HG02571 (cell line): ENCODE results near the gene RNU6-7.

ENCODE experiments used
- ATAC-seq: cut with Tn5 transposase; IDR thresholded peaks from one replicate; pipeline ENCODE4 v1.9.1; 2021; ENCODE audit warnings: mild to moderate bottlenecking, moderate library complexity; ENCODE audit not compliant: unreplicated experiment

The RNU6-7 gene

GRCh38 chr14:32201816-32202490, at the start of gene RNU6-7:
RNU6-7 (plus strand) TSS chr14:32202045.
- ATAC-seq: no peak

- no peak for ATAC-seq
Observed at GRCh38 chr14:32166029-32166428, 35.8 kb upstream of the RNU6-7 start.

- no peak for ATAC-seq
Observed at GRCh38 chr14:32166924-32167323, 34.9 kb upstream of the RNU6-7 start.

- no peak for ATAC-seq
Observed at GRCh38 chr14:32167907-32168306, 33.9 kb upstream of the RNU6-7 start.

GRCh38 chr14:32169191-32169590, 32.7 kb upstream of the RNU6-7 start:
- no peak for ATAC-seq

- no peak for ATAC-seq
Observed at GRCh38 chr14:32171469-32171868, 30.4 kb upstream of the RNU6-7 start.

- no peak for ATAC-seq
Observed at GRCh38 chr14:32183151-32184058, 18.4 kb upstream of the RNU6-7 start.

GRCh38 chr14:32185097-32185496, 16.7 kb upstream of the RNU6-7 start:
- ATAC-seq: no peak

GRCh38 chr14:32186248-32186647, 15.6 kb upstream of the RNU6-7 start:
- no peak for ATAC-seq

GRCh38 chr14:32189811-32190210, 12.0 kb upstream of the RNU6-7 start:
- ATAC-seq: no peak

- ATAC-seq: no peak
Observed at GRCh38 chr14:32190673-32191072, 11.2 kb upstream of the RNU6-7 start.

- no peak for ATAC-seq
Observed at GRCh38 chr14:32192712-32193373, 9.0 kb upstream of the RNU6-7 start.

GRCh38 chr14:32193532-32193931, 8.3 kb upstream of the RNU6-7 start:
- no peak for ATAC-seq

- ATAC-seq: no peak
Observed at GRCh38 chr14:32195636-32196035, 6.2 kb upstream of the RNU6-7 start.

- no peak for ATAC-seq
Observed at GRCh38 chr14:32197919-32198318, 3.9 kb upstream of the RNU6-7 start.

- peak; percentile 1 for ATAC-seq
Observed at GRCh38 chr14:32200368-32201192, 1.3 kb upstream of the RNU6-7 start.

- peak; percentile 62 for ATAC-seq
Observed at GRCh38 chr14:32201193-32201815, 541 bp upstream of the RNU6-7 start.

GRCh38 chr14:32202491-32202997, 699 bp downstream of the RNU6-7 start:
- no peak for ATAC-seq

GRCh38 chr14:32202998-32203882, 1.4 kb downstream of the RNU6-7 start, which contains the start of gene RNU6-8:
RNU6-8 (minus strand) TSS chr14:32203269.
- peak; percentile 61 for ATAC-seq
